HG03558 (cell line): ENCODE results near the gene MAP7.

Experiments used
- ATAC-seq: cut with Tn5 transposase; IDR thresholded peaks from one replicate; pipeline ENCODE4 v1.9.1; 2021; ENCODE audit warnings: moderate number of reproducible peaks; ENCODE audit not compliant: unreplicated experiment; ENCODE audit errors: extremely low read depth

The MAP7 gene

DNA sequence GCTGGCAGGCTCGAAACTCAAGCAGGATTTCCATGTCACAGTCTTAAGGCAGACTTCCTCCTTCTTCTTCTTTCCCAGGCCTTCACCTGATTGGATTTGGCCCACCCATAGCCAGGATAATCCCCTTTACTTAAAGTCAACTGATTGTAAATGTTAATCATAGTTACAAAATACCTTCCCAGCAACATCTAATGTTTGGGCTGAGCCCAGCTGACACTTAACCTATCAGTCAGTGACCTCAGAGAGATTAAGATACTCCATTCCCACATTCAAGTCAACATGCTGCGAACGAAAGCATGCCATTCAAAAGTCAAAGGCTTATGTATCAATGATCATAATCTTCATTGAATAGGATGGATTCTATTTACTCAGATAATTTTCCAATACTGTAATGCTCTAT, 16.0 kb downstream of the MAP7 start:
- no peak for ATAC-seq

DNA sequence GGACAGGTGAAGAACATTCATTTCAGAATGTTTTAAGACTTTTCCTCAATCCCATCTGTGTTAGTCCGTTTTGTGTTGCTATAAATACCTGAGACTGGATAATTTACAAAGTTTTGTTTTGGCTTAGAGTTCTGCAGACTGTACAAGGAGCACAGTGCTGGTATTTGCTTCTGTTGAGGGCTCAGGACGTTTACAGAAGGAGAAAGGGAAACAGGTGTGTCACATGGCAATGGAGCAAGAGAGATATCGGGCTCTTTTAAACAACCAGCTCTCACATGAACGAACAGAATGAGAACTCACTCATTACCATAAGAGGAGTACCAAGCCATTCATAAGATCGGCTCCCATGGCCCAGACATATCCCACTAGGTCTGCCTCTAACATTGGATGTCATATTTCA, 16.7 kb downstream of the MAP7 start:
- ATAC-seq: no peak

DNA sequence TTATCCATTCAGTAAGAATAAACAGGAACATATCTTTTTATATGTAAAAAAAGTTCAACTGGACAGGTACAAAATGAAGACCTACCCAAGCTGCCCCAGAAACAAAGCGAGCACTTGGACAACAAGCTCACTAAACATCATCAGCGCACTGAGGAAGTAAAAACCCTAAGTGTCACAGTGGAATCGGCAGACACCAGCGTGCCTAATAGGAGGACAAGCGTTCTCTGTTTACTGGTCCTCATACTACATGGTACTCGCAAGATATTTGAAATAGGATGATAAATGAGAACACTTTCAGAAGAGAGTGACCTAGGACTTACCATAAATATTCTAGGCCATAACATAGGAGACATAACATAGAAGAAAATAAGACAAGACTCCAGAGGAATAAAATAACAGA, 18.2 kb downstream of the MAP7 start:
- no peak for ATAC-seq

DNA sequence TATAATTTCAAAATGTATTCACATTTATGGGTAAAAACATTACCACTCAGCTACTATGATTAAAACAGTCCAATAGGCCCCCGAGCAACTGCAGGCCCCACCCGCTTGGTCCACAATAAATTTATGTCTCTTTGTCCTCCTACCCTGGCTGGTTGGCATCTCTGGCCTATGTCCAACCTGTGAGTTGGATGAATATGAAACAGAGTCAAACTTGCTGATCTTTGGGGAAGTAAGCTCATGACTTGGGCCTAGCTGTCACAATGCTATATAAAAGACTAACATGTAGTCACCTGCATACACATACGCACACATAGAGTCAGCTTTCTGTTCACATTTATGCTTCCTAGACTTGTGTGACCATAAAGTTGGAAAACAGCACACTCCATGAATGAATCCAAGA, 20.5 kb downstream of the MAP7 start:
- ATAC-seq: no peak

DNA sequence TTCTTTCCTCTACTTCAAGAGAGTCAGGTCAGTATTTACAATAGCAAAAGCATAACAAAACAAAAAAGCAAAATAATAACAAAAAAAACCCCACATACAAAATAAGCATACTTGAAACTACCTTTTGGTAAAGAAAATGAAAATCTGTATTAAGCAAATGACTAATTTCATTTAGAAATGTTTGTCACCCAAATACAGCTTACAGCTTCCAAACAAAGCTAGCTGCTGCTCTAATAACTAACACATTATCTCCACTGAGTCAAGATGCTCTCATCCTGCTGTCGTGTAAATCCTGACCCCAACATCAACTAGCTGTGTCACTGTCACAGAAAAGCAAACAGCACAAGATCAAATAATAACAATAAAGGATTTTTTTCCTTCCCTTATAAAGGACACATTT, 21.7 kb downstream of the MAP7 start:
- ATAC-seq: no peak

DNA sequence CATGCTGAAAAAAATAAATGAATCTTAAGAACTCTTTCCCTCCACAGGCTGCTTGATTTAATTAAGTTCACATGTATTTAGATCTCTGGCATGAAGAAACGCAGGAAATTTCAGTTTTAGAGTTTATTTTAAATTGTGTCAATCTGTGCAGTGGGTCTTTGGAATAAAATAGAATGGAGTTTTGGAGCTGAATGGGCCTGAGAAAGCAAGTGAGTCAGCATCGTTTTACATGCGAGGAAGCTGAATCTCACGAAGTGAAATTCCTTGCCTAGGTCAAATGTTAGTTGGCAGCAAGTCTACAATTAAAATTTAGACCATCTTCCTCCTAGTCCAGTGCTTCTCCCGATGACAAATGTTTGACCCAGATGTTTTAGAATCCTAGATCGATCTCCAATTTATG, 22.4 kb downstream of the MAP7 start:
- no peak for ATAC-seq

DNA sequence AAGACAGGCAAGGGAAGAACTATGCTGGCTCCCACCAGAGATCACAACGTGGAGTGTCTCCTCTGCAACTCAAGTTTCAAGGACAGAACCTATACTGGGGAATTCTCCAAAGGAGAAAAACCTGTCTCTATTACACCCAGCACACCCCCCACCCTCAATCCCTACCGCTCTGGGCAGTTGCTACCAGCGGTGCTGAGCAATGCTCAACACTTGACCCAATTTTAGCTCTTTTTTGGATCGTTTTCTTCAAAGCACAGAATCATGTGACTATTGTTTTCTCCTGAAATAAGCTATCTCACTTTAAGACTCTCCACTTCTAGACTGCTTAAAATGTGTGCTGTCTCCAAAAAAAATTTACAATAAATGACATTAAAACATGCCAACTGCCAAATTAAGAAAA, 23.3 kb downstream of the MAP7 start:
- ATAC-seq: no peak

DNA sequence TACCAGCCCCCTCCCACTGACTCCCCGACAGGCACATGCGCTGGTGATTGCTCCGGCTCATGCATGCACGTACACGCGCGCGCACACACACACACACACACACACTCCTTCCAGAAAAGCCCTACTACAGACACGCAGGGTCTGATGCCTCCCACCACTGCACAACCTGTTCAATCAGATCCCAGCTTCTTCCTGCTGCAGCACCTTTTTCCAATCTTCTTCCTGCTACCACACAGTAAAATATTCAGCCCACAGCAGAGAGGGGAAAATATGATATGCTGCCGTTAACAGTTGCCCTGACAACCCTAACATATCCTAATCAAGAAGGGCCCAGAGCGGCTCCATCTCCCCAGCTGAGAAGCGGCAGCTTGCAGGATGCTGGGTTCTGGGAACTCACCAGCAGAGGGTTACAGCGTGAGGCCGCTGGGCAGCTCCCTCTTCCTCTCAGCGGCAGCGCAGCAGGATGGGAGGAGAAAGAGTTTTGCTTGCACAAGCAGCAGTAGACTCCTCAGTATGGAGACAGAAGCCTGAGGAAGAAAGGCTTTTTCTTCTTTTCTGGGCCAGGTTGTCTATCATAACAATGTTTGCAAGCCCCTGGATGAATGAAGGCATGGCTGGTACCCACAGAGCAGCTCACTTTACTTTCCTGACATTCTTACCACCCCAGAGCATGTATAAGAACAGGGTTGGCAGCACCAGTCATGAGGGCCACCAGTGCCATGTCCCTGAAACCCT, 23.9 kb downstream of the MAP7 start:
- ATAC-seq: no peak

DNA sequence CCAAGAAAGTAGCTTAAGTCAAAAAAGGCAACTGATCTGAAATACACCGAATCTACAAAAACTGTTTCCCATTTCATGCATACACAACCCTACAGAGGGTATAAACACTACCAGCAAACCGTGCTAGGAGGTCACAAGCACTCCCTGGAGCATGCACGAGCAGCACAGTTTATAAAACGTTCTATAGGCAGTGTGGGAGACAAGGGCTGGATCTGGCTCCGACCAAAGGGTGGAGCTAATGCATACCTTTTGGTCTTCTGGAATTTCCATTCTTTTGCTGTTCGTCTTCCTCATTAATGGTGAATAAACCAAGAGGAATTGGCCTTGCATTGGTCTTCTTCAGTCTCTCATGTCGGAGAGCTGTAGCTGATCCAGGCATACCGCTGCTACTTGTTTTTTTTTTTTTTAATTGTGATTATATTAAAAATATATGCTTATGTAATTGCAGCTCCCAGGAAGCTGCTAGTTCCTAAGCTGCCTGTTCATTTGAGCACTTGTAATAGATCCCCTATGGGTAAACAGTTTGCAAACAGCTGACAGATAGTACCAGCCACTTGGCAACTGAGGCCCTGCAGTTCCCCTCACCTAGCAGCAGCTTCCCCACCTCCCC, 24.5 kb downstream of the MAP7 start:
- ATAC-seq: no peak

DNA sequence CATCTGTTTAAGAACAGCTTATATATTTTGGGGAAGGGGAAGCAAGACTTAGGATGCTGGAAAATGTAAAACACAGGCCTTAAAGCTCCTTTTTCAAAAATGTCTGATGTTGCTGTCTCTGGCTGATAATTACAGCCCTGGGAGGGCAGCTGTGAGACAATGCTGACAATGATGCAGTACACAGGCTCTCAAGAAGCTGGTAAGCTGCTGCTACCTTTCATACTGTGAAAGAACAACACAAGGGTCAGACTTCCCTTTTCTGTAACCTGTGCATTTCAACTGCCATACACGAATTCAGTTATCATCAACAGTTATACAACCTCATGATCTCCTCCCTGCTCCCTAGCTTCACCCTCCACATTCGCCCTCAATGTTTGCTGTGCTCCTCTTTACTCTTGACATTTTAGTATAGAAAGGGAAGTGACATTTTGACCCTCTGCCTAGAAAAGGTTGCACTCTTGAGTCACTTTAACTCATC, 25.2 kb downstream of the MAP7 start:
- ATAC-seq: no peak

DNA sequence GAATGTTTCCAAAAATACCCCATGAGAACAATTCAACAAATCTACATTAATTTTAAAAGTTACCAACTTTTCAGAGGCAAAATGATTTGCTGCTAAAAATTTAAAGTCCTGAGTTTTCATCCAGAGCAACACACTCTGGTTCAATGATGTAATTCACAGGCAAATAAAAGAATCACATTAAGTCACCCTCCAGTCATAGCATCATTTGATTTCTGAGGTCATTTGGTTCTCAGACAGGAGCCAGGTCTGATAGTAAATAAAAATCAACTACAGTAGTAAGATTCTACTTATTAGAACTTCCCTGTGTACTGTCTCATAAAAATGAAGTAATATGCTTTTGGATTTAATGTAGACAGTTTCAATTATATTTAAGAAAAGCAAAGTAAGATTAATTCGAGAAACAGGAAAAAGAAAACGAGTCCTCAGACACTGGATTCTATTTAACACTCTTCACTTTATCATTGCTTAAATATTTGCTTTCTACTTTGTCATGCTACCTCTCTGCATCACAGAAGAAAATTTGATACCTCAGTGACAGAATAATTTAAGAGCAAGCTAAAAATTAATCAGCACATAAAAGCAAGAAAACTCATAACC, 25.8 kb downstream of the MAP7 start:
- no peak for ATAC-seq

DNA sequence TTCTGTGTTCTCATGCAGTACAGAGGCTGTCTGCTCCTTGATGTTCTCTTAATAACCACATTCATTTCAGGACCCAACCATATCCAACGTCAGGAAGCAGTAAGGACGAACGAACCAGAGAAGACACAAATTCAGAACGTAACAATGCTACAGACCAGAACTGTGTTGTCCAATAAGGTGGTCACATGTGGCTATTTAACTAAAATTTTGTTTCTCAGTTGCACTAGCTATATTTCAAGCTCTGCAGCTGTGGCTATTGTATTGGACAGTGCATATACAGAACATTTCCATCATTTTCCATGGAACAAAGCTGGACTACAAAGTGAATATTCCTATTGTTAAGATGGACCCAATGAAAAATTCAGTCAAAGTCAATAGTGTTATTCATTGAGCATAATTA, 27.0 kb downstream of the MAP7 start:
- no peak for ATAC-seq

DNA sequence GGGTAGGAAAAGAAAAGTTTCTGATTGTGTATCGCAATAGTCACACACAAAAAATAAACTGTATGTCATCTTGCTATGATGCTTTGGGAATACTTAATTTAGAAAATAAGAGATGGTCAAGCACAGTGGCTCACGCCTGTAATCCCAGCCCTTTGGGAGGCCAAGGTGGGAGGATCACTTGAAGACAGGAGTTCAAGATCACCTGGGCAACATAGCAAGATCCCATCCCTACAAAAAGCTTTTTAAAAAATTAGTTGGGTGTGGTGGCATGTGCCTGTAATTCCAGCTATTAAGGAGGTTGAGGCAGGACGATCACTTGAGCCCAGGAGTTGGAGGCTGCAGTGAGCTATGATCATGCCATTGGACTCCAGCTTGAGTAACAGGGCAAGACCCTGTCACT, 27.6 kb downstream of the MAP7 start:
- no peak for ATAC-seq

DNA sequence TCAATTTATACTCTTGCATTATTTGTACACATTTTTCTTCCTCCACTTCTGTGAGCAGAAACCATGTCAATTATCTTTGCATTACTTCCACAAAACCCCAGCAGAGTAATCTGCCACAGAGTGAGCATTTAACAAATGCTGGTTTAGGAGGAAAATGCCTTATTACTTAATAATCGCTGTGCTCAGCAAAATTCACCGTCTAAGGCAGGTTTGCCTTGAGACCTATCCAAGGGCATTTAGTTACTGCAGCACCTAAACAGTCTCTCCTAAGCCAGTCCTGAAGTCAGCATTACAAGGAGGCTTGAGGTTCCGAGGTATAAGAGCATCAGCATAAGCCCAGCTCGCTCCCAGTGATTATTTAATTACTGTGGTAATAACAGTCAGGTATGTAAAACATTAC, 28.3 kb downstream of the MAP7 start:
- ATAC-seq: no peak

DNA sequence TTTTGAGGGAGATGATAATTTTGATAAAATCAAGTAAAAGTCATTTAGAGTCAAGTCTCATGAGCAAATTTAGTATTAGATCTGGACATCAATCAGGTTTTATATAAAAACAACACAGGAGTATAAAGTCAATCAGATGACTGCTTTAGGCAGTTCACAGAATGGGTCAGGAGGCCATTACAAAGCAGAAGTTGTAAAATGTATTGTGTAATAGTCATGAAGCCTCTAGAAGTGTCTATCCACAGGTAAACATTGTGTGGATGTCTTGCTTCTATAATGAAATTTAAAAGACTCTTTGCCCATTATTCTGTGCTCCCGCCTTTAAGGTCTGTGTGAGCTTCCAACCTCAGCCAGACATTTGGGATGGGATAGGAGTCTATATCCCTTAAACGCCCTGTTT, 28.8 kb downstream of the MAP7 start:
- no peak for ATAC-seq

DNA sequence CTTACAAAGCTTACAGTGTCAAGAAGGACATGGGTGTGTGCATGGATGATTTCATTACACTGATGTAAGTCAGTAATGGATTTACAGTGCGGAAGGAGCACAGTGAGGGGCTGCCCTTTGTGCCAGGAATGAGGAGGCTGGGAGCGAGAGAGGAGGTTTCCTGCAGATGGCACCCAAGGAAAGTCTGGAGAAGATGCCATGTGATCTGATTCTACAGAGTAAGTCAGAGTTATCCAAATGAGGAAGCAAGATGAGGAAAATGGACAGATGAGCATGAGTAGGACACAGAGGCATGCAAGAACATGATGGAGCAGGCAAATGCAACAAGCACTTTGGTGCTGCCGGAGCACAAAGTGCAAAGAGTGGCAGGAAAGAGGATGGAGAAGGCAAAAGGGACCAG, 29.7 kb downstream of the MAP7 start:
- ATAC-seq: no peak

DNA sequence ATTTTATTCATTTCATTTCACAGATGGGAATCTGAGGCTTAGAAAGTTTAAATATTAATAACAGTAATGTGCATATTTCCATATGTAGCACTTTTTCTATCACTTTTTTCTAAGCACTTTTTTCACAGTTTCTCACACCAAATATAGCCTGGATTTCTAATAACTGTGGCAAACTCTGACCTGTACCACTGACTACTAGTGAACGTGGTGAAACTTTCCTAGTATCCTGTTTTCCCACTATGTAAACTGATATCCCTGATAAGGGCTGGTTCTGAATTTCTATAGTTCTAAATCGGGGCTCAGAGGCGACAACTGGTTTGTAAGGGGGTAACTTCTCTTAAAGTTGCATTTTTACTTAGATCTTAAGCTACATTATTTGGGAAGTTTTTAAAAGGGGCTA, 32.6 kb downstream of the MAP7 start:
- ATAC-seq: no peak

DNA sequence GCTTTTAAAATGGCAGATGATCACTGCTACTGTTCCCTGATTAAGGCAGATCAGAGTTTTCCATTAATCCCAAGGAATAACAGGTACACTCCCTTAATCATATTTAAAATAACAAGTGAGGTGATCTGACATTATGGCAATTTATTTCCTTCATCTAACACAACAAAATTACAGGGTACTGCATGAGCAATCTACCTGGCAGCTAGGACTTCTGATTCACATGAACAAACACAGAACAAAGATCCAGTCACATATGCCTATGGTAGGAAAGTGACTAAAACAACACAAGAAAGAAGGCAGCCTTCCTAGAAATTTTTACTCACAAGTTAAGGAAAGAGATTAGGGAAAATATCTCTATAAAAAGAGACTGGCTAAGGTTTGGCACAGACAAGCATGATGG, 33.2 kb downstream of the MAP7 start:
- ATAC-seq: no peak

DNA sequence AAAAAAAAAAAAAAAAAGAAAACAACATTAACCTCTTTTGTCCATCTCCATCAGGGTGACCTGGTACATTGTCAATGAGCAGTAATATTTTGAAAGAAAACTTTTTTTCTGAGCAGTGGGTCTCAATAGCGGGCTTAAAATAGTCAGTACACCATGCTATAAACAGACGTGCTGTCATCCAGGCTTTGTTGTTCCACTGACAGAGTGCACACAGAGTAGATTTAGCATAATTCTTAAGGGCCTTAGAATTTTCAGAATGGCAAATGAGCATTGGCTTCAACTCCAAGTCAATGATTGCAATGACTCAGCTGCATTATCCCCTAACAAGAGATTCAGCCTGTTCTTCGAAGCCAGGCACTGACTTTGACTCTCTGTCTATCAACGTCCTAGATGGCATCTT, 35.6 kb downstream of the MAP7 start:
- ATAC-seq: no peak

DNA sequence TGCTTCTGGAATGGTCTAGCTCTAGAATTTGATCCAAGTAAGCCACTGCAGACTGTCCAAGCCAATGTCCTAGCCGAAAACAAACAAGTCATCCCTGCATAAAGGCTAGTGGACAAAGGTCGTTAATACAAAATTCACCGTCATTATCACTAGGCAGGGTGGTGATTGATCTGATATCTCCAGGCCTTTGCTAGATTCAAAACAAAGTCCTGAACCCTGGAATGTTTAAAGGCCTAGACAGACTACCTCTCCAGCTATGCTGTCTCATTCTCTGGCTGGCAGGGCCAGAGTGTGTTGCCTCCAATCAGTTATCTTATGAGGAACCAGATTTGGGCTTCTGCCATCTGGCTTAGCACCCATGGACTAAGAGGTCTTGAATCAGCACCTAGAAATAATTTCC, 38.3 kb downstream of the MAP7 start:
- ATAC-seq: no peak

DNA sequence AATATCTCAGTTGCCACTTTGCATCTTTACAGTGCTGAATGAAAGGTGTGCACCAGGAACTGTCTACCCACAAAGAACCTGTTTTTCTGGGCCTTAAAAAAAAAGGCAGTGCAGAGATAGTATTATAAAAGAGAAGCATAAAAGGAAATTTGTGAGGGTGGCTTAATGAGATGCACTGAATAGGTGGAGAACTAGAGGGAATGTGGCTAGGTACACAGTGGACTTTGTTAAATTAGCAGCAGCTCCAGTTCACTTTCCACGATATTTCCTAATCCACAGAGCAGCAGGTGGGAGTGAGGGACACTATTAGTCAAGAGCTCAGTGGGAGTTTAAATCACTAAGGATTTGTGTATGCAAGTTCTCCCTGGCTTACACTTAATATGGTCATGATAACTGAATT, 38.8 kb downstream of the MAP7 start:
- no peak for ATAC-seq

DNA sequence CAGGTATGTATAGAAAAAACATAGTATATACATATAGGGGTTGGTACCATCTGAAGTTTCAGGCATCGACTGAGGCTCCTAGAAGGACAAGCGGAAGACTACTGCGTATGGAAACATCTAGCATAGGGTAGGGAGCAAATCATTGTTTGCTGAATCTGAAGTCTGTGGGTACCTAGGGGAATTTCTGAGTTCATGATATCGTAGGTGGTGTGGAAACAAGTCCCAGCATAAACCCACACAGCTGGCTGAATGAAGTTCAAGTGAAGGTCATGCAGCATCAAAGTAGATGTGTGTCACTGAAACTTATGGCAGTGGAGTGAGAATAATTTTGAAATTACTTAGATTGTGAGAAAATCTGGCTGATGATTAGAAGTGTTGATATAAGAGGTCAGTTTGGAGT, 39.4 kb downstream of the MAP7 start:
- ATAC-seq: no peak
